ENCODE data around the gene PPOX.

DNA sequence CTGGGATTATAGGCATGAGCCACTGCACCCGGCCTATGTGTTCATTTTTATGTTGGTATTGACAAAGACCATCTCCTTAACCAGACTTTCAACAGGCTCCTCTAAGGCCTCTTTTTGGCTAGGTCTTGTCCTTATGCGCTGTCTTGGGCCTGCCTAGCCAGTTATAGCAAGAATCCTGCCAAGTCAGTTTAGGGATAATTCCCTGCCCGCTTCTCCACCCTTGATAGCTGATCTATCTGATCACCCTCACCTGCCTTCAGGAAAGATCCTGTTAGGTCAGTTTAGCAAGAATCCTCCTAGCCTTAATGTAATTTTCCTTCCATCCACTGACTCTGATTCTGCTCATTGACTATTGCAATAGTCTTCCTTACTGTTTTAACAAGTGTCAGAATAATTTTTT, 13.5 kb downstream of the PPOX start:
- TF ChIP-seq, protein P1, sequence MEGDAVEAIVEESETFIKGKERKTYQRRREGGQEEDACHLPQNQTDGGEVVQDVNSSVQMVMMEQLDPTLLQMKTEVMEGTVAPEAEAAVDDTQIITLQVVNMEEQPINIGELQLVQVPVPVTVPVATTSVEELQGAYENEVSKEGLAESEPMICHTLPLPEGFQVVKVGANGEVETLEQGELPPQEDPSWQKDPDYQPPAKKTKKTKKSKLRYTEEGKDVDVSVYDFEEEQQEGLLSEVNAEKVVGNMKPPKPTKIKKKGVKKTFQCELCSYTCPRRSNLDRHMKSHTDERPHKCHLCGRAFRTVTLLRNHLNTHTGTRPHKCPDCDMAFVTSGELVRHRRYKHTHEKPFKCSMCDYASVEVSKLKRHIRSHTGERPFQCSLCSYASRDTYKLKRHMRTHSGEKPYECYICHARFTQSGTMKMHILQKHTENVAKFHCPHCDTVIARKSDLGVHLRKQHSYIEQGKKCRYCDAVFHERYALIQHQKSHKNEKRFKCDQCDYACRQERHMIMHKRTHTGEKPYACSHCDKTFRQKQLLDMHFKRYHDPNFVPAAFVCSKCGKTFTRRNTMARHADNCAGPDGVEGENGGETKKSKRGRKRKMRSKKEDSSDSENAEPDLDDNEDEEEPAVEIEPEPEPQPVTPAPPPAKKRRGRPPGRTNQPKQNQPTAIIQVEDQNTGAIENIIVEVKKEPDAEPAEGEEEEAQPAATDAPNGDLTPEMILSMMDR (IDR thresholded peaks at IDR 0.05), result no peak
- TF ChIP-seq POLR2AphosphoS5 (IDR thresholded peaks at IDR 0.05) (no peak), POLR2A (IDR thresholded peaks at IDR 0.05; ENCODE audit: low read depth) (no peak), EP300 (IDR thresholded peaks at IDR 0.05) (no peak)
